Hepatic stellate cell (primary cell): ENCODE data around the gene HPCAL1.

Experiments
- DNase-seq: peaks from one replicate; pipeline ENCODE4 v3.0.0; 2011; ENCODE audit warnings: low spot score

HPCAL1 gene

GRCh38 chr2:10425699-10426098 lies 123.0 kb downstream of the HPCAL1 start:
- DNase-seq: no peak

GRCh38 chr2:10426726-10427617 lies 124.3 kb downstream of the HPCAL1 start:
- DNase-seq: no peak

DNA sequence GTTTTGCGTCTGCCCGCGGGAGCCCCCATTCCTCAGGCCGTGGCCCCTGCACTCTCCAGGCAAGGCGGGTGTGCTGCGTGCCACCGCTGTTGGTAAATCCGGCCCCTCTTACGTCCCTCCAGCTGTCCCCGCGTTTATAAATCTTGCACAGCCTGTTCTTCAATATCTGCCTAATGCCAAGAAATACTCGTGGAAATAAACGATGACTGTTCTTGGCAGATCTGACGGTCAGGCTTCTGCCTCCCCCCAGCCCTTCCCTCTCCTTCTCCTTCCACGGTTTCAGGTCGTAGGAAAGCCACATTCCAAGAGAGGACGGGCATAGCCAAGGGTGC lies 124.9 kb downstream of the HPCAL1 start:
- DNase-seq: no peak

DNA sequence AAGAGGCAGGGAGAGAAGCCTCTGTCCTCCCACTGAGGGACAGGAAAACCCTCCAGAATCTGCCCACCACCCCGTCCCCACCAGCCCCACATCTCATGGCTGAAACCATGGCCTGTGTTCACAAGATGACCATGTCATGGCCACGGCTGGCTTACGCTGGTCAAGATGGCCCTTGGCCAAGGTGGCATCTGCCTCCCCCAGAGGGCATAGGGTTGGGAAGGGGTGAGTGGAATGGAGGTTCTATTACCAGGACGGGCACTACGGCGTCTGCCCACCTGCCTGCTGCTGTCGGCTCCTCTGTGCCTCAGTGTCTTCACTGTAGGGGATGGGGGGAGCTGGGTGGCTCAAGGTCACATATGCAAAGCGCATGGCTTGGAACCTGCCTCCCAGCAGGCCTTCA lies 125.7 kb downstream of the HPCAL1 start:
- no peak for DNase-seq

GRCh38 chr2:10428924-10429323 lies 126.2 kb downstream of the HPCAL1 start:
- DNase-seq: no peak

DNA sequence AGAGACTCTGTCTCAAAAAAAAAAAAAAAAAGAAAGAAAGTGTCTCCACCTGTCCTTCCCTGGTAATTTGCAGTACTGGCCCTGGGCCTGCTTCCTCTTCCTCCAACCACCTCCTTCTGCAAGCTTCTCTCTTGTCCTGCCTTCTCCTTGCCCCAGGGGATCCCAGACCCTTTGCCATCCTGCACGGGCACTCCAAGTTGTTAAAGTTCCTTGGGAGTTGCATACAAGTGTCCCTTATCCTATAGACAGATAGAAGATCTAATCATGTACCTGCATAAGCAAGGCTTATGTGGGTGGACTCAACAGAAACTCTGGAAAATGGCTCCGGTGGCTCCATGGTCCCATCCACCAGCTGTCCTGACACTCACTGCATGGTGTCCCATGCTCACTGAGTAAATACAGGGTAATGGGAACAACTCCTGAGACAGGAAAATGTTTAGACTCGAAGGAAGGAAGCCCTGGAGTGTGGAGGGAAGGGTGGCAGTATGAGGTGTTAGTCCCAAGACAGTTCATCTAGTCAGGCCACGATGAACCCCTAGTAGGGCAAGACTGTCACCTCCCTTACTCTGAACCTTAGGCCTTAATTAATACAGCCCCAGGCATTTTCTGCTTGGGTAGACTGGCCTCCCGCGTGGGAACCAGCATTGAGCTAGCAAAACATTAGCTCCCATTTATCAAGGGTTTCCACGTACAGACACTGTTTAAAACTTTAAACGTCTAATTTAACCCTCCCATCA lies 128.3 kb downstream of the HPCAL1 start:
- DNase-seq: no peak

- DNase-seq: no peak
These were observed 129.1 kb downstream of the HPCAL1 start for GRCh38 chr2:10431797-10432196.

DNA sequence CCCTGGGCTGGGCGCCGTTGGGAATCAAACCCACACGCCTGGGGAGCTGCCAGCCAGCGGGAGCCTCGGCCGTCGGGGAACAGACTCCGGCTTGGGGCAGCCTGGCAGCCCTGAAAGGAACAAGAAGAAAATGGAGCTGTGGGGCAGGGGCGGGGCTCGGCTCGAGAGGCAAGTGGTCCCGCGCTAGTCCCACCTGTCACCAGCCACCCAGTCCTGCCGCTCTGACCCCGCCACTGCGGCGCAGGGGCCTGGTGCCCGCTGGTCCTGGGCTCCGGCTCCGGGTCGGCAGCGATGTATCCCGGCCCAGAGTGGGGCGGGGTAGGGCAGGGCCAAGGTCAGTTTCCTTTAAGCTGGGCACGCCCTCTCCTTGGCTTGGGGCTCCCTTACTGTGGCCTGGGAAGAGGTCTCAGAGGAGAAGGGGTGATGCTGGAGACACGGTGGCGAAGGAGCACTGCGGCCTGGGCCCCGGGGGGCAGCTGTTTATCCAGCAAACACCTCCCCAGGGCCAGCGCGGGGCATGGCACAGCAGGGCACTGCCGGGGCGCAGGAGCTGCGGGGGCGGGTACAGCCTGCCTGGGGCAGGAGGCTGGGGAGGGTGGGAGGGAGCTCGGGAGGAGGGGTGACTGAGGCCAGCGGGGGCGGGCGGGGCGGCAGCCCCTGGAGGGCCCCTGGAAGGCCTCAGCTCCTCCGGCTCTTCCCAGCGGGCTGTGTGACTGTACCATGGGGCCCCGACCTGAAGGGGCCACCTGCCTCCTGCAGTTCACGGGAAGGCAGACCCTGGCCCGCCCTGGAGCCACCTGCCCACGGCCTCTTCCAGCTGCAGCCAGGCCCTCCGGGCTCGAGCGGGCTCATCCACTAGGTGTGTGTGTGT lies 129.8 kb downstream of the HPCAL1 start:
- DNase-seq: no peak

GRCh38 chr2:10433264-10433946 lies 130.7 kb downstream of the HPCAL1 start:
- DNase-seq: no peak

DNA sequence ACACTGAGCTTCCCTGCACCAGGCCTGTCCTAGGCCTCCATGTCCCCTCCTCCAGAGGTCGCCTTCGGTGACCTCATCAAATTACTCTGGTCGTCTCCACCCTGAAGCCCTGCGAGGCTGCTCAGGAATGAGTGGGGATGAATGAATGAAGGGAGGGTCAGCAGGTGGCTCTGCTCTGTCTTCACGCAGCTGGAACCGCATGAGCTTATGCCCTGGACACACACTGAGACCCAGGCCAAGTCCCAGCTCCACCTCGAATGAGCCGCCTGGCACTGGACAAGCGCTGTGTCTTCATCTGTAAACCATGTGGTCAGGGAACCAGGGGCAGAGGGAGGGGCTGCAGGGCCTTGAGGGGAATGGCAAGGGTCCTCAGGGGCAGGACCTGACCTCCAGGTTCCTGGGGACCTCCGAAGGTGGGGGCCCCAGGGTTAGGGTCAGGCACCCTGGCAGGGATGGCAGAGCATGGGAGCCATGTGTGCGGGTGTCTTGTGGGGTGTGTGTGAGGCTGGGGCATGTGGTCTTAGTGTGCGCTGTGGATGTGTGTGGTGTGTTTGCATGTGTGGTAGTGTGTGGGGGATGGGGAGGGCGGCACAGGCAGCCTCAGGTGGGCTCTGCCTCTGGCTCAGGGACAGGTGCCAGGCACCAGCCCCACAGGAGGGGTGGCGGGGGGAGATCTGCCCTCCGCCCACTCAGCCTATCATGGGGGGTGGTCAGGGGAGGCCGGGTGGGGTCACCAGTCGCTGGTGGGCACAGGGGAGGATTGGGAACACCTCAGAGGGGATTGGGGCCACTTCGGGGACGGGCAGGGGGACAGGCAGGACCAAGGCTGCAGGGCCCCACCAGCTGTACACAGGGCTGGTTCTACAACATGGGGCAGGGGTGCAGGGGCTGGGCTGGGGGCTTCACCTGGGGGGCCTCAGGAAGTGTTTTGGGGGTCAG lies 131.5 kb downstream of the HPCAL1 start:
- DNase-seq: no peak

- peak; percentile 92 for DNase-seq
These were observed 132.4 kb downstream of the HPCAL1 start for GRCh38 chr2:10434886-10435819.

- no peak for DNase-seq
These were observed 133.1 kb downstream of the HPCAL1 start for GRCh38 chr2:10435820-10436204.

GRCh38 chr2:10436583-10437110 lies 133.9 kb downstream of the HPCAL1 start:
- DNase-seq: no peak

DNA sequence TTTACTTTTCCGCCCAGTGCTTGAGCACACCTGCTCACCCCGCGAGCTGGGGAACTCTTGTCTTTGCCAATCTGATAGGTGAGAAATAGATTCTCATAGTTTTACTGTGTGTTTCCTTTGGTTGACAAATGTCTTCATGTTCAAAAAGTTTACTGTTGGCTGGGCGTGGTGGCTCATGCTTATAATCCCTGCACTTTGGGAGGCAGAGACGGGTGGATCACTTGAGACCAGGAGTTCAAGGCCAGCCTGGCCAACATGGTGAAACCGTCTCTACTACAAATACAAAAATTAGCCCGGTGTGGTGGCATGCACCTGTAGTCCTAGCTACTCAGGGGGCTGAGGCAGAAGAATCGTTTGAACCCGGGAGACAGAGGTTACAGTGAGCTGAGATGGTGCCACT lies 135.1 kb downstream of the HPCAL1 start:
- no peak for DNase-seq

DNA sequence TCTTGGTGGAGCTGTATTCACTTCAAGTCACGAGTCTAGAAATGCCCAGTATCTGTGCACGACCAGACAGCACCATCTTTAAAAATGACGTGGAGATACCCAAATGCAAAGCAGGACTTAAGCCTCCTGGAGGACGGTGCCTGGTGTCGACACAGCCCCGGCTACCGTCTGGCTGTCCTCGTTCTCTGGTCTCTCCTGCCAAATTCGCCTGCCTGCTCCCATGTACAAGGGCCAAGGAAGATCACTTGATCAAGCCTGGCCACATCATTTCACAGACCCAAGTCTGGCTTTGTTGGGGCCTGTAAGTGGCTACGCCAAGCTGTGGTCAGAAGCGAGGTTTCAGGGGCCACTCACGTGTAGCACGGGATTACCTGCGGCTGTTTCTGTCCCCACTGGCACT lies 136.0 kb downstream of the HPCAL1 start:
- DNase-seq: no peak

DNA sequence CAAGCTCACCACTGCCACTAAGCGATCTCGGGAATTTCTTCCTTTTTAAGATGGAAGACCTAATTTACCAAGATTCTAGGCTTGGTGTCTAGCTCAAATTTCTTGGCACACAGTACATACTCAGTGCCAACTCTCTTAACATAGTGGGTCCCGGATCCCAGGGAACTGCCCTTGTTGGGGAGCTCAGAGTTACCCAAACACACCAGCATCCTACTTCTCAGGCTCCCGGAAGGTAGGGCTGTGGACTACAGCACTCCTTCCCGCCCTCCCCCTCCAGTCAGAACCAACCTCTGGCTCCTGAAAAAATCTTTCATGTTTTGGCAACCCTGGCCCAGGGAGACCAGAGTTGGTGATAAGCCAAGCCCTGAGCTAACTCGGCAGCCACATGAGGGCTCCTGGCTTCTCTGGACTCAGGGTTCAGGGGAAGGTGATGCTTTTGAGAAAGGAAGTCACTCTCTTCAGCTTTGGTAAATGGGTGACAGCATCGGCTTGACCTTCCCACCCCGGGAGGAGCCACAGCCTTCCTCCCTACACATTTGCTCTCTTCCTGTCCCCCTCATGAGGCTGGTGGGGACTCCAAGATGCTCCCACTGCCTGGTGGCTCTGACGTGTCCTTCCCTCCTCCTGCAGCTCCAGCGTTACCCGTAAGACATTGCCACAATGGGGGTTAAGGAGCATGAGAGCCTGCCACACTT lies 136.6 kb downstream of the HPCAL1 start:
- DNase-seq: no peak

DNA sequence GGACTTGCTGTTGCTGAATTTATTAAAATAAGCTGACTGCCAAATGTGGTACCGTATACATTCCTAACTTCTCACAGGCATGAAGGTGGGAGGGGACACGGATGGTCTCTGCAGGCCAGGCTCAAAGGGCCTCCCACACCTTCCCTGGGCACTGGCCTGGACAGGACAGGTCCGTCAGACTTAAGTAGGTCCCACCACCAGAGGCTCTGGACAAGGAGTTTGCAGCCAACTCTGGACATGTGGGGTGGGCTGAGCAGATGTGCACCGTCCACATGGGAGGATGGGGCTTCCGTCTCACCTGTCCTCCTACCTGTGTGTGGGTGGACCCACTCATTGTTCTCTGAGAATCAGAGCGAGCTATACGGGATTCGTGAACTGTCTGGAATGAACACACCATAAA lies 137.3 kb downstream of the HPCAL1 start:
- DNase-seq: no peak

GRCh38 chr2:10440736-10441135 lies 138.0 kb downstream of the HPCAL1 start:
- DNase-seq: no peak

DNA sequence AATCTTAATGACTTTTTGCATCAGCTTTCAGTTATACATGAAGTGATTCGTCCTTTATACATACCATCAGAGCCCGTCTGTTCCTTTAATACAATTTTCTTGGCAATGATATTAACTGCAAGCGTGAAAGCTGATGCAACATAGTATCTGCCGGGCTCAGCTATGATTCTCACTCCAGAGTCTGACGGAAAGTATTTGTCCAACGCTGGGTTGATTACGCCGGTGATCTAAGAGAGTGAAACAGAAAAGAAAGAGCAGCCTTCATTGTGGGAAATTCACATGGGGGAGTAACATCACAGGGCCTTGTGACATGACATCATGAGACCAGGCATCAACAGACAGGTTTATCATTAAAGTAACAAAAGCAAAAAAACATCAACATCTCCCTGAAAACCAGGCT lies 139.2 kb downstream of the HPCAL1 start:
- no peak for DNase-seq
